Measurements from ENCODE around the gene C1QBP. TPM values are rescaled to one million over a fixed set of nuclear protein-coding genes. Genes with fewer than 3 reads are reported as not detected.
A peak's percentile ranks its signal among the peaks of the same experiment; 100 is the strongest.

C1QBP gene, protein sequence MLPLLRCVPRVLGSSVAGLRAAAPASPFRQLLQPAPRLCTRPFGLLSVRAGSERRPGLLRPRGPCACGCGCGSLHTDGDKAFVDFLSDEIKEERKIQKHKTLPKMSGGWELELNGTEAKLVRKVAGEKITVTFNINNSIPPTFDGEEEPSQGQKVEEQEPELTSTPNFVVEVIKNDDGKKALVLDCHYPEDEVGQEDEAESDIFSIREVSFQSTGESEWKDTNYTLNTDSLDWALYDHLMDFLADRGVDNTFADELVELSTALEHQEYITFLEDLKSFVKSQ
- 647 and 670 TPM in 2 replicates for total RNA-seq (2014; rRNA removed; shearing (Covaris generic))
- 460 TPM in 2 replicates for polyA plus RNA-seq (2015; cell fraction: cytosol; rRNA removed)
- 106 and 168 TPM in 2 replicates for polyA plus RNA-seq (2015; cell fraction: nucleus; rRNA removed)

GRCh38 chr17:5438716-5439445, at the start of gene C1QBP:
Gene C1QBP (minus strand): TSS chr17:5439155. CDS start chr17:5439073, 82 bp downstream.
- DNase-seq (ENCODE audit: low read depth, low spot score), result peak; percentile 93
- in situ Hi-C loops (cut with HindIII; ENCODE audit: low pct_unique_long_range_greater_than_20kb, low sequenced_read_pairs), result no loop called here

GRCh38 chr17:5488752-5489151, 49.8 kb upstream of the C1QBP start:
- in situ Hi-C loops (cut with HindIII; ENCODE audit: low pct_unique_long_range_greater_than_20kb, low sequenced_read_pairs), result no loop called here
- DNase-seq (ENCODE audit: low read depth, low spot score), result no peak

DNA sequence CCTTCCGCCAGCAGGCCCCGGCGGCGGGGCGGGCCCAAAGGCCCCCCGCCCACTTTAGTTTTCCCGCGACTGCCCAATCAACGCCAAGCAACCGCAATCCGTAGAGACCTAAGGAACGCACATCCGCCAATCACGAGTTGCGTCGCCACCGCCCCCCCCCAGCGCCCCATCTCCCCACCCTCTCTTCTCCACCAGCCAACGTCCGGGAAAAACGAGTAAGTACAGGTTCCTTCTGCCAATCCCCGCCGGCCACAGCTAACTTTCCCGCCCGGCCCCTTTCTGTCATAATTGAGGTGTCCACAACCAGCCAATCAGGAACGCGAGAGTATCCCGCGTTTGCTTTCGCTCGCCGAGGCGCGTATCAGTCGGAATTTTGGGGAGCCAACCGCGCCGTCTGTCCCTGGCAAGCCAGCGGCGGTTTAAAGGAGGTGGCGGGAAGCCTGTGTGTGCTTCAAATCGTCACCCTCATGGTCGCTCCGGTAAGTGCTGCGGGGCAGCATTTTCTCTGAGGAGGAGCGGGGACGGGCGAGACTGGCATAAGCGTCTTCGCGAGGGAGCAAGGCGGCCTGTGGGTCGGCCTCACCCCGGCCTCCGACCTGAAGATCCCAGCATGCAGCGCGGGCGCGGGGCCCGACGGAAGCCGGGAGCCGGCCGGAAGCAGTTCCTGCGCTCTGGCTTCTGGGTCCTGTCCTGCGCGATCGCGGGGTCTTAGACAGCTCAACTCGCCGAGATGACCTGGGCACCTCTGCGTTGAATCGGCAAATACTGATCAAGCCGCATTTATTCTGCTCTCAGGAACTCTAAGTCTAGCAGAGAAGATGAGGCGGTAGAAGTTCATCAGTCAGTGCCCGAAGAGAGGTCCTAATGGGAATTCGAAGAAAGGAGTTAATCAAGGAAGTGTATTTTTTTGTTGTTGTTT, 47.5 kb upstream of the C1QBP start, which contains the start of gene MIS12:
Gene MIS12, plus strand, starts transcription at position 361 of the 919 bp plus-strand sequence. CDS start 2,297 bp downstream, outside the sequence.
- in situ Hi-C loops (cut with HindIII; ENCODE audit: low pct_unique_long_range_greater_than_20kb, low sequenced_read_pairs), result no loop called here
- DNase-seq (ENCODE audit: low read depth, low spot score), result peak; percentile 99

GRCh38 chr17:5485270-5486205, 46.6 kb upstream of the C1QBP start, which contains the start of gene DERL2:
Gene DERL2 (minus strand): TSS chr17:5486178. CDS start chr17:5486161, 17 bp downstream.
- no peak for DNase-seq (ENCODE audit: low read depth, low spot score)

DNA sequence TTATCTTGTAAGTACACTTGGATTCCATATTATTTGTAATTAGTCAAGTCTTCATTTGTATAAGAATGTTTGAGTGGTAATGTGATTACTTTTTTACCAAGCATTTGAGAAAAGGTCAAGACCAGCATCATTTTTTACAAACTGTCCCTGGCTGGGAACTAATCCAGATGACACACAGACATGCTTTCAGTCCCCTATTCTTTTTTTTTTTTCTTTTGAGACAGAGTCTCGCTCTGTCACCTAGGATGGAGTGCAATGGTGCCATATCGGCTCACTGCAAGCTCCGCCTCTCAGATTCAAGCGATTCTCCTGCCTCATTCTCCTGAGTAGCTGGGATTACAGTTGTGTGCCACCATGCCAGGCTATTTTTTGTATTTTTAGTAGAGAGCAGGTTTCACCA, 42.5 kb upstream of the C1QBP start:
- in situ Hi-C loops (cut with HindIII; ENCODE audit: low pct_unique_long_range_greater_than_20kb, low sequenced_read_pairs), result no loop called here
- DNase-seq (ENCODE audit: low read depth, low spot score), result no peak

More at GRCh38 chr17:5485270-5486205, 46.6 kb upstream of the C1QBP start, which contains the start of gene DERL2:
- in situ Hi-C loops (cut with HindIII; ENCODE audit: low pct_unique_long_range_greater_than_20kb, low sequenced_read_pairs), result no loop called here

- in situ Hi-C loops (cut with HindIII; ENCODE audit: low pct_unique_long_range_greater_than_20kb, low sequenced_read_pairs), result no loop called here
Observed at GRCh38 chr17:5480962-5481361, 42.0 kb upstream of the C1QBP start.

GRCh38 chr17:5478992-5479391, 40.0 kb upstream of the C1QBP start:
- in situ Hi-C loops (cut with HindIII; ENCODE audit: low pct_unique_long_range_greater_than_20kb, low sequenced_read_pairs), result no loop called here
- DNase-seq (ENCODE audit: low read depth, low spot score), result no peak

More at GRCh38 chr17:5480962-5481361, 42.0 kb upstream of the C1QBP start:
- no peak for DNase-seq (ENCODE audit: low read depth, low spot score)

GRCh38 chr17:5473906-5474305, 35.0 kb upstream of the C1QBP start:
- no peak for DNase-seq (ENCODE audit: low read depth, low spot score)
- in situ Hi-C loops (cut with HindIII; ENCODE audit: low pct_unique_long_range_greater_than_20kb, low sequenced_read_pairs), result no loop called here

DNA sequence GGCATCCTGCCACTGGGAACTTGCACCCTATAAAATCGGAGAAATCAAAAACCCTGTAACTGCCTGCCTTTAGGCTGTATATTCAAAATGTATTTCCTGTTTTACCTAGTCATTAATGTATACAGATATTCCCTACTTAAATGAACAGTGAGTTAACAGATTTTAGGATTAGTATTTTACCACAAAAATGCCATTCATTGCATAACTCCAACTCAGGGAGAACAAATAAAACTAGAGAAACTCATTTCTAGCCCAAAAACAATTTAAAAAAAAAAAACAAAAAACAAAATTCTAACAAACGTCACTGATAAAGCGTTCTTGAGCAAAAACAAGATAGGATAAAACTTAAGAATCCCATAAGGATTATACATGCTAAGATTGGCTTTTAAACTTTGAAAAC, 33.6 kb upstream of the C1QBP start:
- DNase-seq (ENCODE audit: low read depth, low spot score), result no peak
- in situ Hi-C loops (cut with HindIII; ENCODE audit: low pct_unique_long_range_greater_than_20kb, low sequenced_read_pairs), result no loop called here

GRCh38 chr17:5468075-5468473, 29.1 kb upstream of the C1QBP start:
- in situ Hi-C loops (cut with HindIII; ENCODE audit: low pct_unique_long_range_greater_than_20kb, low sequenced_read_pairs), result no loop called here

GRCh38 chr17:5467416-5467815, 28.5 kb upstream of the C1QBP start:
- in situ Hi-C loops (cut with HindIII; ENCODE audit: low pct_unique_long_range_greater_than_20kb, low sequenced_read_pairs), result no loop called here

More at GRCh38 chr17:5468075-5468473, 29.1 kb upstream of the C1QBP start:
- DNase-seq (ENCODE audit: low read depth, low spot score), result no peak

DNA sequence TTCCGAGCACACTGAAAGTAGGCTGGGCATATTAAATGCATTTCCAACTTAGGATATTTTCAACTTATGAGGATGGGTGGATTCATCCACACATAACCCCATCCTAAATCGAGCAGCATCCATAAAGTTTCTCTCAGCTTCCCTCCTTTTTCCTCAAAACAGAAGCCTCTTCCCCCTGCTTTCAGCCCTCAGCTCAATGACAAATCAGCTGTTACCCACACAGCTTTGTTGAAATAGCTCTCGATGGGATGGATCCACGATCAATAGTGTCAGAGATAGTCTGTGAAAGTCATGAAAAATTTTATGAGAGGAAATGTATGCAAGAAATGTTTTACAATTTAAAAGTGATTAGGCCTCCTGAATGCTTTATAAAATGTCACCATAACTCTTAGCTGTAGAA, 27.3 kb upstream of the C1QBP start:
- in situ Hi-C loops (cut with HindIII; ENCODE audit: low pct_unique_long_range_greater_than_20kb, low sequenced_read_pairs), result no loop called here
- no peak for DNase-seq (ENCODE audit: low read depth, low spot score)

More at GRCh38 chr17:5467416-5467815, 28.5 kb upstream of the C1QBP start:
- no peak for DNase-seq (ENCODE audit: low read depth, low spot score)

- DNase-seq (ENCODE audit: low read depth, low spot score), result peak; percentile 91
- in situ Hi-C loops (cut with HindIII; ENCODE audit: low pct_unique_long_range_greater_than_20kb, low sequenced_read_pairs), result no loop called here
Observed at GRCh38 chr17:5464717-5465507, 26.0 kb upstream of the C1QBP start.

DNA sequence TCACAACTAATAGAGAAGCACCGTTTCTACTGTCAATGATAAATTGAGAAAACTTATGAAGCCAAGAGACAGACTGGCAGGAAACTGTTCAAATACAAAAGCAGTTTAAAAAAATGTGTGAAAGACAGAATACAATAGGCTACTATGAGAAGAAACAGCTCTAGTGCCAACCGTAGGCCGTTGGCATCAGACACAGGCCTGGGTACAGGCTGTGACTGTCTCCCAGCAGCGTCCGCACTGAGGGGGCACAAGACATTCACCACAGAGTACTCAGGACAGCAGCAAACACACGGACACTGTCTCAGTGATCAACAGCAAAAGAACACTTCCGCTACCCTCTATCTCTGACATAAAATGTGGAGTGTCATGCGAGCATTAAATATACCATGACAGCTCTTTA, 7.8 kb upstream of the C1QBP start:
- in situ Hi-C loops (cut with HindIII; ENCODE audit: low pct_unique_long_range_greater_than_20kb, low sequenced_read_pairs), result no loop called here

DNA sequence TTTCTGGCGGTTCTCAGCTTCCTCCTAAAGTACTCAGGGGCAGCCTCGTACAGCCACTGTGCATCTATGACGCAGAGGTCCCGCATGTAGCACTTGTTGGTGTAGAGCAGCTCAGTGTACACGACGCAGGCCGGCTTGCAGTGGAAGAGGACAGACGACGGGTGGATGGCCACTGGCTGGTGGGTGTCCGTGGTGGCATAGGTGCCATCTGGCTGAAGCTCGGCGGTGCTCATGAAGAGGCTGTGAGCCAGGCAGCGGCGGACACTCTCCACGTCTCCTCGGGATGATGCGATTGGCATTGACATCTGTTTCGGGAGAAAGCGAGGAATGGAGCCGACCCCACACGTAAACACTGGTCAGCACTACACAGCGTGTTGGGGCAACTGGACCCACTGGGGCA, 5.3 kb upstream of the C1QBP start:
- in situ Hi-C loops (cut with HindIII; ENCODE audit: low pct_unique_long_range_greater_than_20kb, low sequenced_read_pairs), result no loop called here
- DNase-seq (ENCODE audit: low read depth, low spot score), result no peak

More for the DNA sequence above, 7.8 kb upstream of the C1QBP start:
- DNase-seq (ENCODE audit: low read depth, low spot score), result no peak

DNA sequence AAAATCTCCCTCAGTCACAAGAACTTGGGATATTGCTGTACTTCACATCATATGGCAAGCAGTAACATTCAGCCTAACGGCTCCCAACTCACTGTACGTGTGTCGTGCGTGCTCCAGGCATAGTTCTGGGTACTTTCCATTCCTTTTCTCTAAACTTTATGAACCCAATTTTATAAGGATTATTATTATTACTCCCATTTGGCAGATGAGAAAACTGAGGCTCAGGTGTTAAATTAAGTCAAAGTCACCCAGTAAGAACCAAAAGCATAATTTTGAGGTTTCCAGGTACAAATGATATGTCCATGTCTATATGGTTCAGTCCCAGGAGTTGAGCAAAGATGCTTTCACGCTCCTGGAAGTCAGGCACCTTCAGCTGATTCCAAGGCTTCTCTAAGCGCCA, 4.8 kb upstream of the C1QBP start:
- in situ Hi-C loops (cut with HindIII; ENCODE audit: low pct_unique_long_range_greater_than_20kb, low sequenced_read_pairs), result no loop called here
- no peak for DNase-seq (ENCODE audit: low read depth, low spot score)

All from SK-MEL-5 (cell line).